HL-60 (cell line): ENCODE results near the gene STAB2.

Experiments
- GABPA ChIP-seq: IDR thresholded peaks from 2 replicates; pipeline ENCODE4 v1.6.1; 2012; ENCODE audit warnings: low read depth
- POLR2AphosphoS5 ChIP-seq: IDR thresholded peaks from 2 replicates; pipeline ENCODE4 v1.6.1; 2012; ENCODE audit warnings: low read depth
- REST ChIP-seq: IDR thresholded peaks from 2 replicates; pipeline ENCODE4 v1.6.1; 2012; ENCODE audit warnings: low read depth; ENCODE audit not compliant: insufficient replicate concordance
- SPI1 ChIP-seq: IDR thresholded peaks from 2 replicates; pipeline ENCODE4 v1.6.1; 2012; ENCODE audit warnings: low read depth, mild to moderate bottlenecking, borderline replicate concordance
- TF ChIP-seq, protein P1 (sequence below): IDR thresholded peaks from one replicate; pipeline ENCODE4 v1.5.1; 2011; ENCODE audit warnings: low read length, control low read depth, inconsistent platforms; ENCODE audit not compliant: insufficient read depth

DNA sequence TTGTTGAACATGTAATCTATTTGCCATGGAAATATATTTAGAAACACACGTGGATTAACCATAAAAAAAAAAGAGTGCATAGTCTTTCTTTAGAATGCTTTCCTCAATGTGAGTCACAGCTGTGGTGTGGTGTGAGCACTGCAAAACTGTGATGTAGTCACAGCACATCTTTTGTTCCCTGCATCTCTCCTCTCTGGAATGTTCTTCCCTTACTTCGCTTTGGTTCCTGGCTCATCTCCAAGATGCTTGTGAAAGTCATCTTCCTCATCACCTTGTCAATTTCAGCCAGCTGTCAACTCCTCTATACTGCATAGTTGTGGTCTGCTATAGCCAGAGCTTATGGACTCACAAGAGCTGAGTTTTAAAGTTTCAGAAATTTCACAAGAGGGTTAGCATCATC lies 60.2 kb downstream of the STAB2 start:
- TF ChIP-seq, protein P1, sequence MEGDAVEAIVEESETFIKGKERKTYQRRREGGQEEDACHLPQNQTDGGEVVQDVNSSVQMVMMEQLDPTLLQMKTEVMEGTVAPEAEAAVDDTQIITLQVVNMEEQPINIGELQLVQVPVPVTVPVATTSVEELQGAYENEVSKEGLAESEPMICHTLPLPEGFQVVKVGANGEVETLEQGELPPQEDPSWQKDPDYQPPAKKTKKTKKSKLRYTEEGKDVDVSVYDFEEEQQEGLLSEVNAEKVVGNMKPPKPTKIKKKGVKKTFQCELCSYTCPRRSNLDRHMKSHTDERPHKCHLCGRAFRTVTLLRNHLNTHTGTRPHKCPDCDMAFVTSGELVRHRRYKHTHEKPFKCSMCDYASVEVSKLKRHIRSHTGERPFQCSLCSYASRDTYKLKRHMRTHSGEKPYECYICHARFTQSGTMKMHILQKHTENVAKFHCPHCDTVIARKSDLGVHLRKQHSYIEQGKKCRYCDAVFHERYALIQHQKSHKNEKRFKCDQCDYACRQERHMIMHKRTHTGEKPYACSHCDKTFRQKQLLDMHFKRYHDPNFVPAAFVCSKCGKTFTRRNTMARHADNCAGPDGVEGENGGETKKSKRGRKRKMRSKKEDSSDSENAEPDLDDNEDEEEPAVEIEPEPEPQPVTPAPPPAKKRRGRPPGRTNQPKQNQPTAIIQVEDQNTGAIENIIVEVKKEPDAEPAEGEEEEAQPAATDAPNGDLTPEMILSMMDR, result no peak
- no peak for TF ChIP-seq REST
- no peak for TF ChIP-seq POLR2AphosphoS5
- TF ChIP-seq GABPA, result no peak
- no peak for TF ChIP-seq SPI1
